AG09319 (cell line): Measurements from ENCODE around the gene RELCH.

Source experiments
- DNase-seq: peaks from one replicate; pipeline ENCODE4 v3.0.0-alpha.2; 2010; ENCODE audit warnings: low read depth; ENCODE audit errors: extremely low read depth
- CTCF ChIP-seq: IDR thresholded peaks from 2 replicates; pipeline ENCODE4 v1.5.1; 2011; ENCODE audit warnings: low read depth, mild to moderate bottlenecking, inconsistent platforms, low read length, moderate library complexity

RELCH gene

GRCh38 chr18:62289047-62289446 lies 102.0 kb downstream of the RELCH start:
- DNase-seq = no peak
- TF ChIP-seq CTCF = no peak

DNA sequence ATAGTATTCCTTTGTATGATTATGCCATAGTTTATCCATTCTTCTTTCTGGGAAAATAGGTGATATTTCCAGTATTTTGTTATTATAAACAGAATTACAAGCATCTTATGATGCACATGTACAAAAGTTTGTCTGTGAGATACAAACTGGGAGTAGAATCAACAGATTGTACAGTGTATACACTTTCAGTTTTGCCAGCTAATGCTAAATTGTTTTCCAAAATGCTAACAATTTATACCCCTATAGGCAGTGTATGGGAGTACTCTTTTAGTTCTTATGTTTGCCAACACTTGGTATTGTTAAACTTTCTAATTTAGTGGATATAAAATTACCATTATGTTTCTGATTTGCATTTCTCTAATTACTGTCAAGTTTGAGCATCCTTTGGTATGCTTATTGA lies 107.0 kb downstream of the RELCH start:
- TF ChIP-seq CTCF = no peak
- no peak for DNase-seq

DNA sequence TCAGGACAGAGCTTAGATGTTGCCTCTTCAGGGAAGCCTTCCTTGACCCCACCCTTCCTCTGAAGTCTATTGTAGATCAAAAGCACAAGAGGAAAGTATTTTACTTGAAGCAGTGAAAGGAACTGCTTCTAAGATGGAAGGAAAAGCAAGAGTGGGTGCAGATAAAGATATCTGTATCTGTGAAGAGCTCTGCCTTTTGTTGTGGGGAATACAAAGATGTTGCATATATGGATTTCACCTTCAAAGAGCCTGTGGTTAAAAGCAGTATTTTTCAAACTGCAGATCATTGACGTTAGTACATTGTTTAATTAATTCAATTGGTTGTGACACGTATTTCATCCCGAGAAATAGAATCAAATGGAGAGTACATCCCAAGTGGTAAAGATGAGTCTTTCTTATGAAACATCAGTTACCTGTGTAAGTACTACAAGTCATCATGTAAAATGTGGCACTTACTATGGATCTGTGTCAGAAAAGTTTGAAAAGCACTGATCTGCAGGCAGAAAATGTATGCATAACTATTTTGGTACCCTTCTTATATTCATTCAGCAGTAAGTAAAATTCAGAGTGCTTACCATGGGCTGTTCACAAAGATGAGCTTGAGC lies 113.4 kb downstream of the RELCH start:
- DNase-seq = no peak
- TF ChIP-seq CTCF = no peak

DNA sequence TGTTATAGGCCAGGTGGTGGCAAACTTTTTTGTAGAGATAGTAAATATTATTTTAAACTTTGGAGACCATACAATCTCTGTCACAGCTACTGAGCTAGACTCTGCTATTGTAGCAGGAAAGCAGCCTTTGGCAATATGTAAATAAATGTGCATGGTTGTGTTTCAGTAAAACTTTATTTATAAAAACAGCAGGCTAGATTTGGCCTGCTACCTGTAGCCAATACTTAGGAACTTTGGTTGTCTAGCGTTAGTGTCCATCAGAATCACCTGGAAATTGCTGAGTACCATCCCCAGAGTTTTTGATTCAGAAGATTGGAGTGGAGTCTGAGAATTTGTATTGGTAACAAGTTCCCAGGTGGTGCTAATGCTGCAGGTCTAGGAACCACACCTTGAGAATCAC lies 114.3 kb downstream of the RELCH start:
- no peak for DNase-seq
- no peak for TF ChIP-seq CTCF

DNA sequence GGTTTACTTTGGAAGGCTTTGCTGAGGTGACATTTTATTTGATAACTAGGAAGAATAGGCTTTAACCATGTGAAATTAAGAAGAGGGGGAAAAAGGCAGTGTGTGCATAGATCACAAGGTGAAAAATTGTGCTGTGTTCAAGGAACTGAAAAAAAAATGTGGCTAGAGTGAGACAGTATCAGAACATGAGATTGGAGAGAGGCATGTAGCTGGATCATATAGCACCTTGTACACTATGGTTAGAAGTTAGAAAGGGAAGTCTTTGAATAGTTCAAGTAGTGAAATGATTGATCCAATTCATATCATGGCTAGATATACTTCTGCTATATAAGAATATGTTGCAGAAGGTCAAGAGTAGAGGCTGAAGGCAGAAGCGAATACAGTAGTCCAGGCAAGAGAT lies 125.8 kb downstream of the RELCH start:
- DNase-seq = no peak

GRCh38 chr18:62318228-62319180 lies 131.4 kb downstream of the RELCH start:
- no peak for DNase-seq
- no peak for TF ChIP-seq CTCF

More for the DNA sequence above, 125.8 kb downstream of the RELCH start:
- no peak for TF ChIP-seq CTCF

DNA sequence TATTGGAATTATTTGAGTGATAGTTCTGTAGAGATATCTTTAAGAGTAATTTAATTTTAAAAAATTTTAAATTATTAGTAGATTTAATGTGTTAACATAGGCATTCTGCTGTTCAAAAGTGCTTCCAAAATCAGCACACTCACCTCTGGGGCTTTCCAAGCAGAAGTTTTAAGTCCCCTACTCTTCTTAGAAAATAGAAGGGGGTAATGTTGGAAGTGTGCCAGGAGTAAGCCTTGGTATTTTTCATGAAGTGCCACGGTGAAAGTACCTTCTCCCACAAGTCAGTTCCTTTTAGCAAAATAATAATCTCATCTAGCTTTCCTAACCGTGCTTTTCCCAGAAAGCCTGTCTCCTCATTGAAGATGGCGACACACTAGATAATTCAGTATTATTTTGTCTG lies 134.1 kb downstream of the RELCH start:
- DNase-seq = no peak
- no peak for TF ChIP-seq CTCF
